HL-60 (cell line): ENCODE data around the gene FAM186B.

ENCODE experiments used
- DNase-seq, 2 experiments: peaks; one replicate each; pipeline ENCODE4 v3.0.0-alpha.2; 2010 to 2020; ENCODE audit warnings: low read depth in 1 of 2, low spot score in 1 of 2
- H3K27ac ChIP-seq: fragments of 250-450 bp; sonication (Bioruptor Pico); replicated peaks from 2 replicates; pipeline ENCODE4 v1.5.1; 2020; ENCODE audit warnings: mild to moderate bottlenecking, moderate library complexity
- H3K27me3 ChIP-seq: fragments of 250-450 bp; sonication (Bioruptor Pico); 2 replicates; pipeline ENCODE4 v1.5.1; 2021; ENCODE audit warnings: mild to moderate bottlenecking, moderate library complexity; ENCODE audit not compliant: insufficient read depth, poor library complexity, severe bottlenecking
- H3K4me3 ChIP-seq: replicated peaks from 2 replicates; pipeline ENCODE4 v1.5.1; 2011; ENCODE audit warnings: mild to moderate bottlenecking, control low read depth, low read length; ENCODE audit not compliant: insufficient read depth
- GABPA ChIP-seq: IDR thresholded peaks from 2 replicates; pipeline ENCODE4 v1.6.1; 2012; ENCODE audit warnings: low read depth
- POLR2AphosphoS5 ChIP-seq: IDR thresholded peaks from 2 replicates; pipeline ENCODE4 v1.6.1; 2012; ENCODE audit warnings: low read depth
- SPI1 ChIP-seq: IDR thresholded peaks from 2 replicates; pipeline ENCODE4 v1.6.1; 2012; ENCODE audit warnings: low read depth, mild to moderate bottlenecking, borderline replicate concordance
- TF ChIP-seq, protein P1 (sequence below): IDR thresholded peaks from one replicate; pipeline ENCODE4 v1.5.1; 2011; ENCODE audit warnings: low read length, control low read depth, inconsistent platforms; ENCODE audit not compliant: insufficient read depth
- TF ChIP-seq, protein P2 (sequence below): IDR thresholded peaks from 2 replicates; pipeline ENCODE4 v1.6.1; 2012; ENCODE audit warnings: low read depth; ENCODE audit not compliant: insufficient replicate concordance

The FAM186B gene

GRCh38 chr12:49541140-49541861 is 64.1 kb downstream of the FAM186B start:
- H3K27ac ChIP-seq, result no peak overlapping the region
- DNase-seq, result no peak
- no peak overlapping the region for H3K4me3 ChIP-seq
- H3K27me3 ChIP-seq, result peaks cover 26% of the 10 kb centered on the region
- TF ChIP-seq, protein P1, sequence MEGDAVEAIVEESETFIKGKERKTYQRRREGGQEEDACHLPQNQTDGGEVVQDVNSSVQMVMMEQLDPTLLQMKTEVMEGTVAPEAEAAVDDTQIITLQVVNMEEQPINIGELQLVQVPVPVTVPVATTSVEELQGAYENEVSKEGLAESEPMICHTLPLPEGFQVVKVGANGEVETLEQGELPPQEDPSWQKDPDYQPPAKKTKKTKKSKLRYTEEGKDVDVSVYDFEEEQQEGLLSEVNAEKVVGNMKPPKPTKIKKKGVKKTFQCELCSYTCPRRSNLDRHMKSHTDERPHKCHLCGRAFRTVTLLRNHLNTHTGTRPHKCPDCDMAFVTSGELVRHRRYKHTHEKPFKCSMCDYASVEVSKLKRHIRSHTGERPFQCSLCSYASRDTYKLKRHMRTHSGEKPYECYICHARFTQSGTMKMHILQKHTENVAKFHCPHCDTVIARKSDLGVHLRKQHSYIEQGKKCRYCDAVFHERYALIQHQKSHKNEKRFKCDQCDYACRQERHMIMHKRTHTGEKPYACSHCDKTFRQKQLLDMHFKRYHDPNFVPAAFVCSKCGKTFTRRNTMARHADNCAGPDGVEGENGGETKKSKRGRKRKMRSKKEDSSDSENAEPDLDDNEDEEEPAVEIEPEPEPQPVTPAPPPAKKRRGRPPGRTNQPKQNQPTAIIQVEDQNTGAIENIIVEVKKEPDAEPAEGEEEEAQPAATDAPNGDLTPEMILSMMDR, result no peak
- TF ChIP-seq GABPA (no peak), SPI1 (no peak), POLR2AphosphoS5 (no peak)
- TF ChIP-seq, protein P2, sequence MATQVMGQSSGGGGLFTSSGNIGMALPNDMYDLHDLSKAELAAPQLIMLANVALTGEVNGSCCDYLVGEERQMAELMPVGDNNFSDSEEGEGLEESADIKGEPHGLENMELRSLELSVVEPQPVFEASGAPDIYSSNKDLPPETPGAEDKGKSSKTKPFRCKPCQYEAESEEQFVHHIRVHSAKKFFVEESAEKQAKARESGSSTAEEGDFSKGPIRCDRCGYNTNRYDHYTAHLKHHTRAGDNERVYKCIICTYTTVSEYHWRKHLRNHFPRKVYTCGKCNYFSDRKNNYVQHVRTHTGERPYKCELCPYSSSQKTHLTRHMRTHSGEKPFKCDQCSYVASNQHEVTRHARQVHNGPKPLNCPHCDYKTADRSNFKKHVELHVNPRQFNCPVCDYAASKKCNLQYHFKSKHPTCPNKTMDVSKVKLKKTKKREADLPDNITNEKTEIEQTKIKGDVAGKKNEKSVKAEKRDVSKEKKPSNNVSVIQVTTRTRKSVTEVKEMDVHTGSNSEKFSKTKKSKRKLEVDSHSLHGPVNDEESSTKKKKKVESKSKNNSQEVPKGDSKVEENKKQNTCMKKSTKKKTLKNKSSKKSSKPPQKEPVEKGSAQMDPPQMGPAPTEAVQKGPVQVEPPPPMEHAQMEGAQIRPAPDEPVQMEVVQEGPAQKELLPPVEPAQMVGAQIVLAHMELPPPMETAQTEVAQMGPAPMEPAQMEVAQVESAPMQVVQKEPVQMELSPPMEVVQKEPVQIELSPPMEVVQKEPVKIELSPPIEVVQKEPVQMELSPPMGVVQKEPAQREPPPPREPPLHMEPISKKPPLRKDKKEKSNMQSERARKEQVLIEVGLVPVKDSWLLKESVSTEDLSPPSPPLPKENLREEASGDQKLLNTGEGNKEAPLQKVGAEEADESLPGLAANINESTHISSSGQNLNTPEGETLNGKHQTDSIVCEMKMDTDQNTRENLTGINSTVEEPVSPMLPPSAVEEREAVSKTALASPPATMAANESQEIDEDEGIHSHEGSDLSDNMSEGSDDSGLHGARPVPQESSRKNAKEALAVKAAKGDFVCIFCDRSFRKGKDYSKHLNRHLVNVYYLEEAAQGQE, result no peak

DNA sequence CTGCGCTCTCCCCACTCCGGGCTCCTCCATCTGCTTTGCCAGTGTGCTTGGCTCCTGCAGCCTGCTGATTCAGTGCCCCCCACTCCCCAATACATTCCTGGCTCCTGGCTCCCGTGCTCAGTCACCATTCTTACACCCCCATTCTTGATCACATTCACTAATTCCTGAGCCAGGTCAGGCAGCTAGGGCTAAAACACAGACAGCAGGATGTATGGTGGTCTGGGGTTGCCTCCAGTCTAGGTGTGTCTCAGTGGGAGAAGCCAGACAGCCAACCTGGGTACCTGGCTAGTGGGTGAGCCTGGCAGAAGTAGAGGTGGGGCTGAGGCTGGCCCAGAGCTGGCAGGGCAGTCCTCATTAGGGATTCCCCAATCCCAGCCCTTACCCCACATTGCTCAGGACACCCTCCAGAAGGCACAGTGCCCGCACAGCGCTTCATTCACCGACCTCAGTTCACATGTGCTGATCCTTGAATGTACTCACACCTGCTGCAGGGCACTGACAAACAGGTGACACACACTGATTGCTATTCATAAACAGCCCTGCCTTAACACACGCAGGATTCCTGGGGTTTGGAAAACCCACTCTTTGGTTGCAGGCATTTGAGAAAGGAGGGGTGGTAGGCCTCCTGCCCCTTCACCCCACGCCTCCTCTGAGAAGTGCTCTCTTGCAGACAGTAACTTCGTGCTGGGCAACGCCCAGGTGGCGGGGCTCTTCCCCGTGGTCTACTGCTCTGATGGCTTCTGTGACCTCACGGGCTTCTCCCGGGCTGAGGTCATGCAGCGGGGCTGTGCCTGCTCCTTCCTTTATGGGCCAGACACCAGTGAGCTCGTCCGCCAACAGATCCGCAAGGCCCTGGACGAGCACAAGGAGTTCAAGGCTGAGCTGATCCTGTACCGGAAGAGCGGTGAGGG is 65.0 kb downstream of the FAM186B start:
- Histone ChIP-seq H3K4me3 (no peak overlapping the region), H3K27me3 (peaks cover 26% of the 10 kb centered on the region), H3K27ac (no peak overlapping the region)
- no peak for DNase-seq
- TF ChIP-seq, protein P1, result no peak
- TF ChIP-seq, protein P2, result no peak
- TF ChIP-seq GABPA (no peak), POLR2AphosphoS5 (no peak), SPI1 (no peak)

DNA sequence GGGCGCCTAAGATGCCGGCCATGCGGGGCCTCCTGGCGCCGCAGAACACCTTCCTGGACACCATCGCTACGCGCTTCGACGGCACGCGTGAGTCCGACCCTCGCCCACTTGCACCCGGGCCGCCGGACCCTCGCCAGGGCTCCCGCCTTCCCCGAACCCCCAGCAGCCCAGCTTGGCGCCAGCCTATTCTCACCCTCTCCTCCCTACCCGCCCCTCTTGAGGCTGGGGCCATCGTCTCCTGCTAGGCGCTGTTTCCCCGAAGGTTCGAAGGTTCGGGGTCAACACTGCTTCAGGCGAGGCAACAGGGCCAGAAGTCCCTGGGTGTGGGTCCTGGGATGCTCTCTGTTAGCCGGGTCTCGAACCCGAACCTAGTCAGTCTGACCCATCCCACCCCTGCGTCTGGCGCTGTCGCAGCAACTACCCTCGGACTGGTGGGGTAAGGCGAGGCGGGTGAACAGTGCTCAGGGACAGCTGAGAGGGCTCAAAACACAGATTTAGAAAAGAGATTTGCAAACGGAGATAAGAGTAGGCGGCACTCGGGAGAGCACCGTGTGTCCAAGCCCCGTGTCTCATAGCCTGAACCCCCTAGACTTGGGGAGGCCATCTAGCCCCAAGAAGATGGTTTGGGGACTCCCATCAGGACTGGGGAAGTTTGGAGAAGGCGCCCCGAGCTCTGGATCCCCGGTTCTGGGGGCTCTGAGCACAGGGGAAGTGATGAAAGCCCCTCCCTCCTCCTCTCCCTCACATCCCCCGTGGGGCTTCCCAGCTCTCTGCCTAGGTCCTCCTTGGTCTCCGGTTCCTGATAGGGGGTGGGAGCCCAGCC is 65.8 kb downstream of the FAM186B start:
- peaks cover 24% of the 10 kb centered on the region for H3K27me3 ChIP-seq
- H3K27ac ChIP-seq, result no peak overlapping the region
- DNase-seq, result no peak
- H3K4me3 ChIP-seq, result no peak overlapping the region
- no peak for TF ChIP-seq POLR2AphosphoS5
